OCI-LY1 (cell line): Measurements from ENCODE around the gene HELT.
"Not testable (repeated sequence)": the region's sequence is repeated elsewhere in the genome, so short reads cannot be mapped to it uniquely, and the experiment has no call there.

Experiments
- EZH2 ChIP-seq: fragments of 200-600 bp; sonication (generic), shearing (Covaris generic); IDR thresholded peaks from 2 replicates; pipeline ENCODE4 v1.8.0; 2017; ENCODE audit warnings: borderline replicate concordance, mixed run types, mild to moderate bottlenecking, antibody characterized with exemption, low read length, moderate library complexity, mixed read lengths
- TF ChIP-seq, protein P1 (sequence below): fragments of 200-600 bp; sonication (generic), shearing (Covaris generic); IDR thresholded peaks from 2 replicates; pipeline ENCODE4 v1.5.1; 2017; ENCODE audit warnings: mild to moderate bottlenecking, antibody characterized with exemption, low read length, moderate library complexity, mixed read lengths

DNA sequence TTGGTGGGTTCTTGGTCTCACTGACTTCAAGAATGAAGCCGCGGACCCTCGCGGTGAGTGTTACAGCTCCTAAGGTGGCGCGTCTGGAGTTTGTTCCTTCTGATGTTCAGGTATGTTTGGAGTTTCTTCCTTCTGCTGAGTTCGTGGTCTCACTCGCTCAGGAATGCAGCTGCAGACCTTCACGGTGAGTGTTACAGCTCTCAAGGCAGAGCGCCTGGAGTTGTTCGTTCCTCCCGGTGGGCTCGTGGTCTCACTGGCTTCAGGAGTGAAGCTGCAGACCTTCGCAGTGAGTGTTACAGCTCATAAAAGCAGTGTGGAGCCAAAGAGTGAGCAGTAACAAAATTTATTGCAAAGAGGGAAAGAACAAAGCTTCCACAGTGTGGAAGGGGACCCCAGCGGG is 29.0 kb upstream of the HELT start:
- TF ChIP-seq, protein P1, sequence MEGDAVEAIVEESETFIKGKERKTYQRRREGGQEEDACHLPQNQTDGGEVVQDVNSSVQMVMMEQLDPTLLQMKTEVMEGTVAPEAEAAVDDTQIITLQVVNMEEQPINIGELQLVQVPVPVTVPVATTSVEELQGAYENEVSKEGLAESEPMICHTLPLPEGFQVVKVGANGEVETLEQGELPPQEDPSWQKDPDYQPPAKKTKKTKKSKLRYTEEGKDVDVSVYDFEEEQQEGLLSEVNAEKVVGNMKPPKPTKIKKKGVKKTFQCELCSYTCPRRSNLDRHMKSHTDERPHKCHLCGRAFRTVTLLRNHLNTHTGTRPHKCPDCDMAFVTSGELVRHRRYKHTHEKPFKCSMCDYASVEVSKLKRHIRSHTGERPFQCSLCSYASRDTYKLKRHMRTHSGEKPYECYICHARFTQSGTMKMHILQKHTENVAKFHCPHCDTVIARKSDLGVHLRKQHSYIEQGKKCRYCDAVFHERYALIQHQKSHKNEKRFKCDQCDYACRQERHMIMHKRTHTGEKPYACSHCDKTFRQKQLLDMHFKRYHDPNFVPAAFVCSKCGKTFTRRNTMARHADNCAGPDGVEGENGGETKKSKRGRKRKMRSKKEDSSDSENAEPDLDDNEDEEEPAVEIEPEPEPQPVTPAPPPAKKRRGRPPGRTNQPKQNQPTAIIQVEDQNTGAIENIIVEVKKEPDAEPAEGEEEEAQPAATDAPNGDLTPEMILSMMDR: not testable (repeated sequence)
- not testable (repeated sequence) for TF ChIP-seq EZH2
